MM.1S (cell line): ENCODE measurements around the gene DCUN1D4.
A peak's percentile ranks its signal among the peaks of the same experiment; 100 is the strongest.

Source experiments
- DNase-seq: peaks from one replicate; pipeline ENCODE4 v3.0.0-alpha.2; 2015
- H2AFZ ChIP-seq: fragments of 300-600 bp; sonication (generic); 2 replicates; pipeline ENCODE4 v1.6.0; 2016; ENCODE audit warnings: antibody characterized with exemption, low read length
- H3F3A ChIP-seq: fragments of 300-600 bp; sonication (generic); 2 replicates; pipeline ENCODE4 v1.6.1; 2016; ENCODE audit warnings: mild to moderate bottlenecking, antibody characterized with exemption, low read length, moderate library complexity, mixed read lengths; ENCODE audit not compliant: insufficient read depth
- H3K27ac ChIP-seq: fragments of 300-600 bp; sonication (generic); 2 replicates; pipeline ENCODE4 v1.5.1; 2016; ENCODE audit warnings: mild to moderate bottlenecking, low read length
- H3K27me3 ChIP-seq: fragments of 300-600 bp; sonication (generic); replicated peaks from 2 replicates; pipeline ENCODE4 v1.6.0; 2016; ENCODE audit warnings: low read length; ENCODE audit not compliant: insufficient read depth
- H3K36me3 ChIP-seq: fragments of 300-600 bp; sonication (generic); replicated peaks from 2 replicates; pipeline ENCODE4 v1.6.1; 2016; ENCODE audit warnings: mild to moderate bottlenecking, low read length, mixed read lengths; ENCODE audit not compliant: insufficient read depth
- H3K4me1 ChIP-seq: fragments of 300-600 bp; sonication (generic); 2 replicates; pipeline ENCODE4 v1.6.1; 2016; ENCODE audit warnings: low read length, mixed read lengths
- H3K4me2 ChIP-seq: fragments of 300-600 bp; sonication (generic); 2 replicates; pipeline ENCODE4 v1.6.0; 2016; ENCODE audit warnings: low read depth, low read length
- H3K4me3 ChIP-seq: fragments of 300-600 bp; sonication (generic); 2 replicates; pipeline ENCODE4 v1.5.1; 2016; ENCODE audit warnings: low read length, mixed read lengths
- H3K79me2 ChIP-seq: fragments of 300-600 bp; sonication (generic); 2 replicates; pipeline ENCODE4 v1.6.1; 2016; ENCODE audit warnings: mixed run types, low read length, mixed read lengths
- H3K9ac ChIP-seq: fragments of 300-600 bp; sonication (generic); 2 replicates; pipeline ENCODE4 v1.6.1; 2016; ENCODE audit warnings: low read length, mixed read lengths
- H3K9me2 ChIP-seq: fragments of 300-600 bp; sonication (generic); replicated peaks from 2 replicates; pipeline ENCODE4 v1.6.1; 2016; ENCODE audit warnings: mild to moderate bottlenecking, low read length, mixed read lengths; ENCODE audit not compliant: insufficient read depth
- H3K9me3 ChIP-seq: fragments of 300-600 bp; sonication (generic); replicated peaks from 2 replicates; pipeline ENCODE4 v1.6.1; 2016; ENCODE audit warnings: mild to moderate bottlenecking, low read length, mixed read lengths; ENCODE audit not compliant: insufficient read depth
- H4K20me1 ChIP-seq: fragments of 300-600 bp; sonication (generic); 2 replicates; pipeline ENCODE4 v1.6.1; 2016; ENCODE audit warnings: mild to moderate bottlenecking, low read length, moderate library complexity, mixed read lengths; ENCODE audit not compliant: insufficient read depth
- CTCF ChIP-seq: fragments of 300-600 bp; sonication (generic); IDR thresholded peaks from 2 replicates; pipeline ENCODE4 v1.5.1; 2016; ENCODE audit warnings: antibody characterized with exemption, low read length, mixed read lengths
- EZH2 ChIP-seq: fragments of 300-600 bp; sonication (generic); optimal IDR thresholded peaks from 2 replicates; pipeline ENCODE3; 2017; ENCODE audit warnings: low read depth, mild to moderate bottlenecking, antibody characterized with exemption, low read length, mixed read lengths
- EZH2phosphoT487 ChIP-seq: fragments of 300-600 bp; sonication (generic); IDR thresholded peaks from 2 replicates; pipeline ENCODE4 v1.6.1; 2018; ENCODE audit warnings: antibody characterized with exemption, low read length

Gene DCUN1D4

GRCh38 chr4:51845055-51845426 lies 2.1 kb downstream of the DCUN1D4 start:
- H3K79me2 ChIP-seq, result peaks cover 63% of the 10 kb centered on the region
- H3K4me3 ChIP-seq, result peak overlapping the region; percentile 85
- H2AFZ ChIP-seq, result peak overlapping the region; percentile 69
- no peak overlapping the region; the same call in 1 of the 2 replicates for H3K9ac ChIP-seq
- no peak for DNase-seq
- no peaks in the 10 kb centered on the region for H3K9me3 ChIP-seq
- H3K9me2 ChIP-seq, result no peaks in the 10 kb centered on the region
- no peak for TF ChIP-seq CTCF
- TF ChIP-seq EZH2phosphoT487, result no peak
- H3F3A ChIP-seq, result no peaks in the 10 kb centered on the region
- no peaks in the 10 kb centered on the region; the same call in 1 of the 2 replicates for H3K4me1 ChIP-seq
- peak overlapping the region; percentile 77 for H3K4me2 ChIP-seq
- H3K27me3 ChIP-seq, result no peaks in the 10 kb centered on the region
- H4K20me1 ChIP-seq, result no peaks in the 10 kb centered on the region
- no peak overlapping the region for H3K27ac ChIP-seq
- H3K36me3 ChIP-seq, result peaks cover 4% of the 10 kb centered on the region; the same call in 1 of the 2 replicates

DNA sequence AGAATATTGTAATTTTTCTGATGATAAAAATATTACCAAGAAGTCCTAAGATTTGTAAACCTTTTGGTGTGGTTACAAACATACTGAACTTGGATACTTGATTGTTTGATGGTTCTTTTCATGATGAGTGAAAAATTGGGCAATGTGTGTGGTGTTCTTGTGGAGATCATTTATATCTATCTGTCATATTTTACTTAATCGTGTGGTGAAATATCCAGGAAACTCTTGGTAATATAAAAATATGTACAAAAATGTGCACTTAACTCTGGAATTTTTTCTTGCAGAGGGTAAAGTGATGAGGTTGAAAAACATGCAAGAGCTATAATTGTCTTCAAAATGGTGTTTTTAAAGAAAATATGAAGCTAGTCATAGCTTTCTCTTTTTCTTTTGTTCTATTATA lies 2.8 kb downstream of the DCUN1D4 start:
- H2AFZ ChIP-seq, result no peak overlapping the region
- no peak for TF ChIP-seq CTCF
- no peak for TF ChIP-seq EZH2phosphoT487
- no peak for TF ChIP-seq EZH2
- no peaks in the 10 kb centered on the region for H4K20me1 ChIP-seq
- no peaks in the 10 kb centered on the region for H3F3A ChIP-seq
- H3K79me2 ChIP-seq, result peaks cover 70% of the 10 kb centered on the region
- H3K9ac ChIP-seq, result no peak overlapping the region
- no peak for DNase-seq
- no peaks in the 10 kb centered on the region; the same call in 1 of the 2 replicates for H3K4me1 ChIP-seq
- no peak overlapping the region for H3K4me3 ChIP-seq
- H3K27ac ChIP-seq, result no peak overlapping the region
- no peaks in the 10 kb centered on the region for H3K27me3 ChIP-seq
- H3K4me2 ChIP-seq, result no peak overlapping the region
- H3K36me3 ChIP-seq, result peaks cover 4% of the 10 kb centered on the region; the same call in 1 of the 2 replicates
- H3K9me2 ChIP-seq, result no peaks in the 10 kb centered on the region
- no peaks in the 10 kb centered on the region for H3K9me3 ChIP-seq

DNA sequence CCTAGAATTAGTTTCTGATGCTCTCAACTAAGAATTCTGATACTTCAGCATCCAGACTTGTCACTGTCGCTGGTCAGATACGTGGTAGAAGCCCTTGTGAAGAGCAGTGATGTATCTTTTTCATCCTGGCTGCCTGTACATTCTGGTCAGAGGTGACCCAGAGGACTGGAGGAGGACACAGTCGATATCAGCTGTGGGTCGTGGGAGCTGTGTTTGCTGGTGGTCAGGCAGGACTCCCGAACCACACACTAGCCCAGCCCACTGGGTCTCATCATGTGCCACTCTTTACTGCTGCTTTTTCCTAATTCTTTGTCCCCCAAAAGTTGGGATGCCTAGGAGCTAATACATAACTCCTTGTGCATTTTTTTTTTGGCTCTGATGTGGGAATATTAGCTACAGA lies 6.5 kb downstream of the DCUN1D4 start:
- Histone ChIP-seq H3K9me3 (no peaks in the 10 kb centered on the region), H3K79me2 (peaks cover 94% of the 10 kb centered on the region), H3K4me3 (no peak overlapping the region), H3K4me1 (peaks cover 2% of the 10 kb centered on the region; the same call in 1 of the 2 replicates), H3K9ac (no peak overlapping the region), H3K9me2 (no peaks in the 10 kb centered on the region), H3K4me2 (no peak overlapping the region), H2AFZ (no peak overlapping the region), H4K20me1 (no peaks in the 10 kb centered on the region), H3K27ac (no peak overlapping the region), H3K27me3 (no peaks in the 10 kb centered on the region), H3F3A (no peaks in the 10 kb centered on the region), H3K36me3 (peaks cover 4% of the 10 kb centered on the region; the same call in 1 of the 2 replicates)
- TF ChIP-seq EZH2 (no peak), EZH2phosphoT487 (no peak), CTCF (no peak)
- no peak for DNase-seq
